NCI-H2029 (cell line): ENCODE measurements around the gene CCDC188.

Experiments used
- DNase-seq: peaks from one replicate; lab custom pipeline; 2025; lab: John Stamatoyannopoulos, UW

CCDC188 gene

DNA sequence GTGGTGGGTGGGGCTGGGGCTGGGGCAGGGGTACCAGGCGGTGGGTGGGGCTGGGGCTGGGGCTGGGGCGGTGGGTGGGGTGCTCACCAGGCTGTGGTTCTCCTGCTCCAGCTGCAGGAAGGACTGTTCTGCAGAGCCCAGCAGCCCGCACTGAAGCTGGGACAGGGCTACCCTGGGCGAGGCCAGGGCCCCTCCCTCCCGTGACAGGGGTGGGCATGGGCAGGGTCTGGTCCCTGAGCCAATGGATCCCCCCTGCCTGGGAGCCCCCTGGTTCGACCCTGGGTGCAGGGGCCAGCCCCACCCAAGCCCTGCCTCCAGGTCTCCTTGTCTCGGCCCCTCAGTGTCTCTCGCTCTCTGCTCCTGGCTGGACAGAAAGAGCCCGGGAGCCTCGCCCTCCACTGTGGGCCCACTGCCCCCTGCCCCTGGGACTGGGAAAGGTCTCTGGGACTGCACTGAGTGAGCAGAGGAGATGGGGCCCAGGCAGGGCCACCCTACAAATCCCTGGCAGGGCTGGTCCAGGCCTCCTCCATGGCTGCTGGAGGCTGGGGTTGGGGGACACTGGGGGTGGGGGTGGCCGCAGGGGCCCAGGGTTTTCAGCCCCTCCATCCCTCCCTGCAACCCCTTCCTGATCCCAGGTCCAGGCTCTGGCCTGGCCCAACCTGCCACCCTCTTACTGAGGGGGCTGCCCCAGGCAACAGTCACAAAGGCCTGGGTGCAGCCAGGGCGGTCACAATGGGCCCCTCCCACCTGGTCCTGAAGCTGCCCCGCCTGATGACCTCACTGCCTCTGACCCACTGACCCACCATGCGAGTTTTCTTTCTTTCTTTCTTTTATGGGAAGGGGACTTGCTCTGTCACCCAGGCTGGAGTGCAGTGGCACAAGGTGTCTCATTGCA is at the start of gene CCDC188:
CCDC188 (minus strand) TSS at position 675 of the 895 bp plus-strand sequence; CDS start at position 606, 69 bp downstream.
- no peak for DNase-seq

DNA sequence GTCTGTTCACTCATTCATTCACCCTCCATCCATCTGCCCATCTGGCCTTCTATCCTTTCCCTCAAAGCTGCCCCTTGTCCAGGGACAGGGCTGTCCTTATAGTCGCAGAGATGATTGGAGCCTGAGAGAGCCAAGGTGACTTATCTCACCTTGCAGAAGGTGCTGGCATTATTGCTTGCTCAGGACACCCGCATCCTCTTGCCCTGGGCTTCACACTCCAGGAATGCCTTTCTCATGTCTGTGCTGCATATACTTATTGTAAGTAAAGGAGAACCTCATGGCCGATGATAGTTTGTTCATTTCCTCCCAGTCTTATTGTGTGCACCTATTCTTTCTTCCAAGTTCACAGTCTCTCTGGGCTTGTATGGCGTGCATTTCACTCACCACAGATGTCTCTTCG is 49.1 kb upstream of the CCDC188 start:
- no peak for DNase-seq

DNA sequence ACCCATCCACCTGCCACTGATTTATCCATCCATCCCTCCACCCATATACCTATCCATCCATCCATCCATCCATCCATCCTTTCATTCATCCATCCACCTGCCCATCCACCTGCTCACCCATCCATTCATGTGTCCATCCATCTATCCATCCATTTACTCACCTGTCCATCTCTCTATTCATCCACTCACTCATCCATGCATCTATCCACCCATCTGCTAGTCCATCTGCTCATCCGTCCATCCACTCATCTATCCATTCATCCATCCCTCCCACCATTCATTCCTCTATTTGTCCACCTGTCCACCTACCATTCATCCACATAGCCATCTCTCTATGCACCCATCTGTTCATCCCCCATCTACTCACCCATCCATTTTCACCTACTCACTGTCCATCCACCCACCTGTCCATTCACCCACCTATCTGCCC is 48.6 kb upstream of the CCDC188 start:
- no peak for DNase-seq

DNA sequence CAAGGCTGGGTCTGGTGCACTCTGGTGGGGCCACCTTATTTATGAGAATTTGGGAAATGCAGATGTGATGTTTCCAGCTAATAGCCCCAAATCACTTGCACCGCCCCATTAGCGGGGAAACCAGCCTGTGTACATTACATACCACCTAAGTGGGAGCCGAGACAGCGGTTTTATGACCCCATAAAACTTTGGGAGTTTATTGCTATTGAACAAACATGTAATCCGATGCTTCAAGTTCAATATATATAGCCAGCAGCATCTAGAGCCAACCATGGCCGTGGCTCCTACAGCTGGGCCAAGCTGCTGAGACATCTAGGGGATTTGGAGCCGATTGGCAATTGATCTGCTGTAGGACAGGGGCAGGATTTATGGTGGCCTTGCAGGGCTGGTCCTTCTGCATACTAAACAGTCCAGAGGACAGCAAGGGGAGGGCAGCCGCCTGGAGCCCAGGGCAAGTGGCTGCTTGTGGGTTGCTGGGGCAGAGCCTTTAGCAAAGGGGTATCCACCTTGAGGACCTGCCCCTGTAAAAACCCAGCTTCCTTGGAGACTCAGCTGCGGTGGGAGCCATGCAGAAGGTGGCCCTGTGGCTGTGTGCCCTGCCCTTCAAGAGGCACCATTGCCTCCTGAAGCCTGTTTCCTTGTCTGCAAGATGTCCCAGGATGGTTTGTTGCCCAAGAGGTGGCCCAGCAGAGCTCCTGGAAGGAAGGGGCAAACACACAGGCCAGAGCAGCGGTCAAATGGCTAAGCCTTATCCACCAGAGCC is 47.9 kb upstream of the CCDC188 start:
- DNase-seq: no peak

DNA sequence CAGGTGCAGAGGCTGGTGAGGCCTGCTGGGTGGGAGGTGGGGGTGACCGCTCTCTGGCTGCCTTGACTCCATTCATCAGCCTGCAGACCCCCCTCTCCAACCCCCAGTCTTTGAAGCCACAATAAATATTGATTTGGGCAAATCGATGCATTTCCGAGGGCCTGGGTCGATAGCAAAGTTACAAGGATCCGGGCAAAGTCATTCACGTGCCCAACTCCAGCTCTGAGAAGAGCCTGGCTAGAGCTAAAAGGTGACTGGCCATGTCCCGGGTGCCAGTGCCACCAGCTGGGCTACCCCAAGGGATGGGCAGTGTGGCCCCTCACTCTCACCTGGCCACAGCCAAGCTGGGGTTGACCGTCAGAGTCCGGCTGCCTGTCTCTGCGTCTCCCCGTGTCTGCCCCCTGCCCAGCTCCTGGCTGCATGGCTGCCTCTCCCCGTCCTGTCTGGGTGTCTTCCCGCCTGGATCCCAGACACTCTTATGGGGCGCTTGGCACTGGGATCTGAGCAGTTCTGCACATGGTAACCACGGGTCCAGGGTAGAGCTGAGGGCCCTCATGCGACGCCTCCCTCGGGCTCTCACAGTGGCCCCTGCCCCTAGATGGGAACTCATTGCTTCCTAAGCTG is 46.7 kb upstream of the CCDC188 start:
- DNase-seq: no peak

DNA sequence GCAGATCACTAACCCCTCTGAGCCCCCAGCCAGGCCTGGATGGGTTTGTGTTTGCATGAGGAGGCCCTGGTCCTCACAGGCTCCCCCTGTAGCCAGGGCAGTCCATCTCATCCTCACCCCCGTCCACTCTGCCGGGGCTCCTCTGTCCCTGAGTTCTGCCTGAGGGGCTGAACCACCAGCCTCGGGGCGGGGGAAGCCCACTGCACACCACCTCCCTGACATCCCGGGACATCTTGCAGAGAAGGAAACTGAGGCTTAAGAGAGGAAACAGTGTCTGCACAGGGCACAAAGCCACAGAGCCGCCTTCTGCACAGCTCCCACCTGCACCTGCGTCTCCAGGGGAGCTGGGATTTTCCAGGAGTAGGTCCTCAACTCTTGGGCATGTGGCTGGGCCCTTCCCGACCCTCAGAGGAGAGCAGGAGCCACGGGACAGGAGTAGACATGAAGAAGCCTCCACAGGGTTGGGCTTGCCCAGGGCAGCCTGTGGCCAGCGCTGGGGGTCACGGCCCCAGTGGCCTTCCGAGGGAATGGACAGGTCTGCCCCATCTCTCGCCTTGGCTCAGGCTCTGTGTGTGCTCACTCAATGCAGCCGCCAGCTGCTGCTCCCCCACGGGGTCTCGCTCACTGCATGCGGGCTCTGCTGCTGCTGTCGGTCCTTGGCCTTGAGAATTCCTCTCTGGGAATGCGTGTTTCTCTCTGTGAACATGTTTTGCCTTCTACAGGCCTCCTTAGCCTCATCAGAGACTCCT is 45.4 kb upstream of the CCDC188 start:
- DNase-seq: no peak

DNA sequence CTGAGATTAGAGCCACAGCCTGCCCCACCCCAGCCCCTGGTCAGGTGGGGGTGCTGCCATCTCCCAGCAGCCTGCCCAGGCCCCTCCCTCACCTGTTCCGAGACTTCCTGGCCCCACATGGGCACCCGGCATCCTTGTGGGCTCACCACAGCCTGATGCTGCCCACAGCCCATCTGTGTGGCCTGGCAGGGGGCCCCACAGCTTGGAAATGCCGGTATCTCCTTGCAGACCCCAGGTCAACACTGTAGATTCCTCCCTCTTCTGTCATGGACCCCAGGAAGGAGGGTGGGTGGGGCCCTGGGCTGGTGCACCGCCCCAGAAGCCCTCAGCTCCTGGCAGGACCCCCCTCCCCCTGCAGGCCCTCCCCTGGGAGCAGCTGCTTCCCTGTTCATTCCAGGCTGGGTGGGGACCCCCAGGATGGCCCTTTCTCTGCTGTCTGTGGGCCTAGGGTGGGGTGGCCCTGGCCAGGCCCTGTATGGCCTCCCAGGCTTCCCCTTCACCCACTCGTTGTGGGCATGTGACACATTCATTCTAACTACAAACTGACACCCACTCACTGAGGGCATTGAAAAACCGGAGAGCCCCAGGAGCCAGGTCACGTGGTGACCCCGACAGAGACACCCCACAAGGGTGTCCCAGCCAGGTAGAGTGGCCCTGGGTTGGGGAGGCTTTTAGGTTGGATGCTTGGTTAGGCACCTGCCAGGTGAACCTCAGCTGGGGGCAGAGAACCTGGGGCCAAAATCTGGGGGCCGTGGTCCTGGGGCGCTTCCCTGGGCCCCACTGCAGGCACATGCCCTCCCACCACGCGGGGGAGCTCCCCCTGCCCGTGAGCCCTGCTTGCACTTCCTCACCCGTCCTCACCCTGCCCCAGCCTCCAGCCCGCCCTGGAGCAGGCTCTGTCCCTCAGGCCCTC is 44.1 kb upstream of the CCDC188 start:
- no peak for DNase-seq

DNA sequence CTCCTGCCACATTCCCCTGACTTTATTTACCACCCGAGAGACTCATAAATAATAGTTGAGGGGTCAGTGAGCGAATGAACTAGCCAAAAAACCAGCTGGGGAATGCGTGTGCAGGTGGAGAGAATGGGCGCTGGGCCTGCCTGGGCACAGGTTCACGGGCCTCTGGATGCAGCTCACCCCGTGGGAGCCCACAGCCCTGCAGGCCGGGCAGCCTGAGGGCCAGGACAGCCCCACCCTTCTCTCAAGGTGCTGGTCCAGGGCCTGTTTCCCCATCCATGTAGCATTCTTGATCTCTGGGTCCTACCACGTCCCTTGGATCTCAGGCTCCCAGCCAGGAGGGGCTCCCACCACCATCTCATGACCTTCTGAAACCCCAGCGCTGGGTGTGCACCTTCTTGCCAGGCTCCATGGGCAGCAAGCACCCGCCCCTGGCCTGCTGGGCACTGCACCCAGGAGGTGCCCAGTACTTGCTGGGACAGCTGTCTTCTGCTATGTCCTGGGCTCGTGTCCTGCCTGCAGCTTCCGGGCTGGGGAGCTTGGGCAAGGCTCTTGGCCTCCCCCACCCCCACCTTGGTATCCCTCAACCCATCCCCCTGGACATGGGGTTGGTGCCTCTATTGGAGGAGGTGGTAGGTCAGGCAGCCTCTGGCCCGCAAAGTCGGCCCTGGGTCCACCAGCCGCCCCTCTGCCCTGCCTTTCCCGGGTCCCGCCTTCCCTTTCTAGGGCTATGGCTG is 43.1 kb upstream of the CCDC188 start:
- no peak for DNase-seq

DNA sequence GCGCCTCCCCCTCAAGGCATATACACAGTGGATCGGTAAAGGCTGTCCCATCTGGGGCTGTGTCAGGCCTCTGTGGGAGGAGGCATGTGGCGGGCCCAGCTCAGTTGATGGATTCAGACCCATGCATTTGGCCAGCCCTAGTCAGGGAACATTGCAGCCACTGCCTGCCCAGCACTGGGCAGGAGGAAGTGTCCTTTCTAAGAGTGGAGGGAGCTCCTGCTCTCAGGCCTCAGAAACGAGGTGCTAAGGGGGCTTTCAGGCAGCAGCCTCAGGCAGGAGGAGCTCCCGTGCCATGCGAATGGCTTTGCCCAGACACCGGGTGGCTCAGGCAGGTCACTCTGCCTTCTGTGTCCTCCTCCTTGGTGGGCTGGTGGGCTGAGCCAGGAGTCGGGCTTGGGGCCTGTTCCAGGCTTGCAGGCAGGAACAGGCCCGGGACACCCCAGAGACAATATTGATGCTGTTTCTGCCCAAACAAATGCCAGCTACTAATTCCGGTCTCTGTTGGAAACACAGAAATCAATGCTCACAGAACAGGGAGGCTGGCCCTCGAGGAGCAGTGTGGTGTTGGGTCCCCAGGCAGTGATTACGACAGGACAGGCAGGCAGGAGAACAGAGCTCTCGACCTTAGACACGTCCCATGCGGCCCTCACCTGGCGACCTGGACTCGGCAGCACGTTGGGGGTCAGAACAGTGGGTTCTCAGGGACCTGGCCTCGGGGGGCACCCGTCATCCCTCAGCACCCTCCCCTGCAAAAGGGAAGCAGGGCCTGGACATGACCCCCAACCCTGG is 42.3 kb upstream of the CCDC188 start:
- DNase-seq: no peak

DNA sequence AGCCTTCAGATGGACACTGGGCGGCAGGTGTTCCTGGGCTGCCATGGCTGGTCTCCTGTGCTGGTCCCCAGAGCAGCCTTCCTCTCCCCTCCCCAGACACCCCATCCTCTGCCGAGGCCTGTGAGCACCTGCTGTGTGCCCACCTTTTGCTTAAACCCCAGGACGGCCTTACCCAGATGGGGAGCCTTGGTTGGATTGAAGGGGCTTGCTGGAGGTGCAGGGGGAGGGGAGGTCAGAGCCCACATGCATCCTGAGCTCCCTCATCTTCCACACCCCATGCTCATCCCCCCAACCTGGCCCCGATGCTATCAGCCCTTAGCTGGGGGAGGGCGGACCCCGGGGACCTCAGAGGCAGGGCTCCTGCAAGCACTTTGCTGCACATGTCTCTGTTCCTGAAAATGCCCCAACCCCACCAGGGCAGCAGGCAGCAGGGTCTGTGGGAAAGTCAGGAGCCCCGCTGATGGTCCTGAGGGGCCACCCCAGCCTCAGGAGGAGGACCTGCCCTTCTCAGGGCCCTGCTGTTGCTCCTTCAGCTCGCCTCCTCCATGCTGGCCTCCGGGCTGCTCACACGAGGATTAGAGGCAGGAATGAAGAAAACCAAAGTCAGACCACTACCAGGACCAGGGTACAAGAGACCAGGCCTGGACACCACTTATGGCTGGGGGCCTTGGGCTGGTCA is 41.6 kb upstream of the CCDC188 start:
- no peak for DNase-seq

DNA sequence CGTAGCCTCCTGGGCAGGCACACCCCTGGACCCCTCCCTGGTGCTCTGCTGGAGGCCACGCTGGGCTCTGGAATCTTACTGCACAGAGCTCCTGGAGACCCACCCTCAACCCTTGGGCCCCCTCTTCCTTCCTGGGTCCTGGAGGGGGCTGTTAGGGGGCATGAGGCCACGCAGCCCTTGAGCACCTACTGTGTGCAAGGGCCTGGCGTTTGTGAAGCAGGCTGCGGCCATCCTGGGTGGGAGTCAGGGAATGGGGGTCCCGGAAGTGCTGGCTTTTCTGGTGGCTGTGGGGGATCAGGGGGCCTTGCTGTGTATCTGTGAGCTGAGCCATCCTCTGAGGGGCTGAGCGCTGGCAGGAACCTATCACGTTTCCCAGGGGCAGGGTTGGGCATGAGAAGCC is 40.9 kb upstream of the CCDC188 start:
- no peak for DNase-seq

DNA sequence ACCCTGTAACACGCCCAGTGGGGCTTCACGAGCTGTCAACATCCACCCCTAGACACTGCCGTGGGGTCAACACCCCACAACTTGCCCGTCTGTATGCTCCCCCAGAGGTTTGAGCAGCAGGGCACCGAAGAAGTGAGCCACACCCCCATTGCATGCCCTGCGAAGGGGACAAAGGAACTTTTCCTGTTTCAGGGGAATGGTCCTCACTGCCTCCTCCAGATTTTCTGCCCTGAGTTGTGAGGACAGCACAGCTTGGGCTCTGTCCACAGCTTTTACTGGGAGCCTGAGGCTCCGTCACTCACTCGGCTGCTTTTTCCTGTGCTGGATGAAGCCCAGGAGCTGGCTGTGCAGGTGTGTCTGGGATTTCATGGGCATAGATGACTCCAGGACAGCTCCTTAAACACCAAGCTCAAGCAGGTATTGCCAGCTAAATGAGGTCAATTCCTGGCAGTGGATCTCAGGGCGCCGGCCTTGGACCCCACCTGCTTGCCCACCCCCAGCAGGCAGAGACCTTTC is 40.2 kb upstream of the CCDC188 start:
- DNase-seq: no peak

DNA sequence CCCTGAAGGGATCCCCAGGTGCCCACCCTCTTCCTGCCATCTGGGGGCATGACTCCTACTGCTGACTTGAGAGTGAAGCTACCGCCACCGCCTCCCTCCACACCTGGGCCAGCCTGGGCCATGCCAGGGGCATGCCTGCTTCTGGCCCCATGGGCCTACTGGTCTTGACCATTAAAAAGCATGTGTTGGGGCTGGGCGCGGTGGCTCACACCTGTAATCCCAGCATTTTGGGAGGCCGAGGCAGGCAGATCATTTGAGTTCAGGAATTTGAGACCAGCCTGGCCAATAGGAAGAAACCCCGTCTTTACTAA is 37.7 kb upstream of the CCDC188 start:
- DNase-seq: no peak

DNA sequence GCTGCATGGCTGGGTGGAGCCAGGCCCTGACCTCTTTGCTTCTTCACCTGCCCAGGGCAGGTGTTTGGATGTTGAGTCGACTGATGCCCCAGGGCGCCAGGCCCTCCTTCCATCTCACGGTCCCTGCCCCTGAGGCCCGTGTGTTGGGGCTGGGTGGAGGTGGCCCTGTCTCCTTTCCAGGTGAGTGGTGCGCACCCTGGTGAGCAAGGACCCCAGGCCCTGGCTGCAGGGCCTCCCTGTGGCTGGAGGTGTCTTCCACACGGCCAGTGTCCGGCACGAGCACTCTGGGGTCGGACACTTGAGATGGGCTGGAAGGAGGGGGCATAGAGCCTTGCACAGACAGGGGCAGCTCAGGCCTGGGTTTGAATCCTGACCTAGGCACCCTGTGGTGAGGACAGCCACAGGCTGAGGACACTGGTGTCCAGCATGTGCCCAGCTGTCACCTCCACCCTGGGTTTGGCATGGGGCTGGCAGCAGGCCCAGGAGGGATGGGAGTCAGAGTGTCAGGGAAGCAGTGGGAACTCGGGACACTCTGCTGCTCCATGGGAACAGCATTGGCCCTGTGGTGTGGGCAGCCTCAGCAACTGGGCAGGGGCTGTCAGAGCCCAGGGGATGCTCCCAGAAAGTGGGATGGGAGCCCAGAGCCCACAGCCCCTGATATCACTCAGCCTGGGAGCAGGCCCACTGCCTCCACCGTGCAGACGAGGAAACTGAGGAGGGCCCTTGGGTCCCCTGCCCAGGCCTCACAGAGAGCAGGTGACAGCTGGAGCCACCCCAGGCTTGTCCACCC is 37.1 kb upstream of the CCDC188 start:
- no peak for DNase-seq

DNA sequence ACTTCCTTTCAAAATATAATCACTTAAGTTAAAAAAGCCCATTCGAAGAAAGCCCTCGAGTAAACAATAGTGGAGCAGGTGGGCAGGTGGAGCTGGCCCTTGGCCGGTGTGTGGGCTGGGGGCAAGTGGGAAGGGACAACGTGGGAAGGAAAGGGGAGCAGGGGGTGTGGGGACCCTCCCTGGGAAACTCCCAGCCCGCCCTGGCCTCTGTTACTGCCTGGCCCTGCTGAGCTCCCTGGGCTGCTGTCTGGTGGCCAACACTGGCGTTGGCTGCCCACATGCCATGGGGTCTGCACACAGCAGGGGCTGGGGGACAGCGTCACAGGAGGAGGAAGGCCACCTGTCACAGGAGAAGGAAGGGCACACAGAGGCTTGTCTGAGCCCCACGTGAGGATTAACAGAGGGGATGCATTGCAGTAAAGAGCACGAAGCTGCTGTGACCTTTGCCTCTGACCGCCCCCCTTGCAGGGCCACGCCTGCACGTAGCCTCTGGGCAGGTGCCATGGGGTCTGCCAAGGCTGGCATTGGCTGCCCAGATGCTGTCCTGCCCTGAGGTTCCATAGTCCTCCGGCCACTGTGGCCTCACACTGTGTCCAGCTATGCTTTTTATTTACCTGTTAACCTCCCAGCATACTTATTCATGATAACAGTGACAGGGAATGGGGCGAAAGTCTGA is 36.2 kb upstream of the CCDC188 start:
- DNase-seq: no peak

DNA sequence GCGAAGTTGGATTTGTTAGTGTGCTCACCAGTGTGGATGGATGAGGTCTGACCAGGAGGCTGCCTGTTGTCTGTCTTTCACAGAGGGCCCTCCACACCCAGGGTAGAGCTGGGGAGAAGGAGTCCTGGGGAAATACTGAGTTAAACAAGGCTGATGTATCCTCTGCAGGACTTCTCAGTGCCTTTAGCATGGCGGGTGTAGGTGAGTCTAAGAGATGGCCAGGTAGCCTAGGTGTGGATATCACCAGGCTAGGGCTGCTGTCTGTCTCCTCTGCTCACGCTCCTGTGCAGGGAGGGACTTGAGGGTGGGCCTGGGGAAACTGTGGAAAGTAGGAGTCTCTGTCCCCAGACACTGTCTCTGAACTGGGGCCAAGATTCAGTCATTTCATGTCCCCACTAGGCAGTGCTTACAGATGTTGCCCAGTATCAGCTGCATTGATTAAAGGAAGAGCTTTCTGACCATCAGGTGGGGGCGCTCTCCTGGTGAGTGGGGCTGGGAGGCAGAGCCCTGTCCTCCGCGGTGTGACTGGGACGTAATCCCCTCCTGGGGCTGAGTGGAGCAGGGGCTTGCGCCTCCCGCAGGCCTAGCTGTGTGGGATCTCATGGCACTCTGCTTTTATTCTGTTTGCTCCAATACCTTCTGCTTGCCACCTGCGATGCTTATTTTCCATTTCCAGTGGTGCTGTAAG is 35.5 kb upstream of the CCDC188 start:
- no peak for DNase-seq

DNA sequence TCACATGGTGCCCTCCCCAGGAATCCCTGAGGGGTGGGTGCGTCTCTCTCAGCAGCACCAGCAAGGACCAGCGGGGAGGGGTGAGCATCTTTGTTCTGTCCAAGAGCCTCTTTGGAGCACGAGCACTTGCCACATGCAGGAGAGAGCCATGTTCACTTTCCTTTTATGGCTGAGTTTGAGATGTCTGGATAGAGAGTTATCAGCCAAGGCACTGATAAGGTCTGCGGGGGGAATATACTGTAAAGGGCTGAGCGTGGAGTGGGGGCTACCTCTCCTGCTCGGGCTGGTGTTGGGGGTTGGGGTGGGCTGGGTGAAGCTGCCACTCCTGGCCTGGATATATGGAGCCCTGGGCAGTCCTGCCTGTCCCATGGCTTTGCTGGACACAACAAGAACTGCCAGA is 34.9 kb upstream of the CCDC188 start:
- no peak for DNase-seq
